SIG-M5 treated with dmso at 0.1 percent for 504 hours (cell line): ENCODE measurements around the gene KRTAP10-9.
"Not testable (repeated sequence)": the region's sequence is repeated elsewhere in the genome, so short reads cannot be mapped to it uniquely, and the experiment has no call there.

ENCODE experiments used
- DNase-seq: peaks from one replicate; lab custom pipeline; 2025; ENCODE audit not compliant: unreplicated experiment; lab: John Stamatoyannopoulos, UW

Gene KRTAP10-9

GRCh38 chr21:44595524-44595923 lies 31.4 kb upstream of the KRTAP10-9 start:
- DNase-seq = no peak

GRCh38 chr21:44596068-44596725 lies 30.7 kb upstream of the KRTAP10-9 start:
- DNase-seq = no peak

- DNase-seq = no peak
These were observed 28.8 kb upstream of the KRTAP10-9 start for GRCh38 chr21:44598061-44598460.

GRCh38 chr21:44599264-44600029 lies 27.4 kb upstream of the KRTAP10-9 start:
- no peak for DNase-seq

- DNase-seq = not testable (repeated sequence)
These were observed 26.5 kb upstream of the KRTAP10-9 start, which contains the start of gene KRTAP10-7 for GRCh38 chr21:44600118-44600978. TSS of gene KRTAP10-7 (plus strand) at chr21:44600597. CDS start at chr21:44600622, 25 bp downstream.

GRCh38 chr21:44601091-44601490 lies 25.8 kb upstream of the KRTAP10-9 start:
- not testable (repeated sequence) for DNase-seq

GRCh38 chr21:44601596-44602462 lies 25.1 kb upstream of the KRTAP10-9 start:
- DNase-seq = no peak

- DNase-seq = no peak
These were observed 24.4 kb upstream of the KRTAP10-9 start for GRCh38 chr21:44602463-44602850.

- no peak for DNase-seq
These were observed 23.6 kb upstream of the KRTAP10-9 start for GRCh38 chr21:44603109-44603875.

- no peak for DNase-seq
These were observed 23.0 kb upstream of the KRTAP10-9 start for GRCh38 chr21:44603911-44604310.

- no peak for DNase-seq
These were observed 20.4 kb upstream of the KRTAP10-9 start for GRCh38 chr21:44606495-44606894.

GRCh38 chr21:44609193-44609592 lies 17.7 kb upstream of the KRTAP10-9 start:
- no peak for DNase-seq

- not testable (repeated sequence) for DNase-seq
These were observed 16.6 kb upstream of the KRTAP10-9 start for GRCh38 chr21:44610157-44610843.

- no peak for DNase-seq
These were observed 15.3 kb upstream of the KRTAP10-9 start for GRCh38 chr21:44611551-44611950.

- no peak for DNase-seq
These were observed 14.8 kb upstream of the KRTAP10-9 start, which contains the start of gene KRTAP10-8 for GRCh38 chr21:44612029-44612486. TSS of gene KRTAP10-8 (plus strand) at chr21:44612079. CDS start at chr21:44612101, 22 bp downstream.

- no peak for DNase-seq
These were observed 14.1 kb upstream of the KRTAP10-9 start for GRCh38 chr21:44612669-44613229.

- no peak for DNase-seq
These were observed 13.3 kb upstream of the KRTAP10-9 start for GRCh38 chr21:44613386-44614155.

GRCh38 chr21:44614161-44614631 lies 12.7 kb upstream of the KRTAP10-9 start:
- no peak for DNase-seq
